NCI-H1694 (cell line): ENCODE results near the gene UGGT1.
"Not testable (repeated sequence)": the region's sequence is repeated elsewhere in the genome, so short reads cannot be mapped to it uniquely, and the experiment has no call there.

Source experiments
- DNase-seq: peaks from one replicate; lab custom pipeline; 2025; lab: John Stamatoyannopoulos, UW

The UGGT1 gene

DNA sequence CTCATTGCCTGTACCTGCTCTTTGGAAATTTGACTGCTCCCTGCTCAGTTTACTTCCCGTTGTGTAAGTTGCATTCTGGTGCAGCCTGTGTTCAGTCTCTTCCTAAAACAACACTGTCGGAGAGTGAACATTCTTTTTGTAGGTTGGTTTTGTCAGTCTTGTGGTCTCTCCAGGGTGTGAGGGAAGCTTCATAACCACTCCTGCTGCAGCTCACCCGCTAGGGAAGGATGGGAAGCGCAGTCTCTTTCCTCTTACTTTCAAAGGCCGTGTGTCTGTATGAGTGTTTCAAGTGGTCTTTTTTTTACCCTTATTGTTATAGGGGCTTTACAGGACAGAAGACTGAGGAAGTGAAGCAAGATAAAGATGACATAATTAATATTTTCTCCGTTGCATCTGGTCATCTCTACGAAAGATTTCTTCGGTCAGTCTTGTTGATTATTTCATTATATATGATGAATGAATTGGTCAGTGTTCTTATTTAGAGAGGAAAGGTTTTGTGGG lies 87.2 kb downstream of the UGGT1 start:
- no peak for DNase-seq

DNA sequence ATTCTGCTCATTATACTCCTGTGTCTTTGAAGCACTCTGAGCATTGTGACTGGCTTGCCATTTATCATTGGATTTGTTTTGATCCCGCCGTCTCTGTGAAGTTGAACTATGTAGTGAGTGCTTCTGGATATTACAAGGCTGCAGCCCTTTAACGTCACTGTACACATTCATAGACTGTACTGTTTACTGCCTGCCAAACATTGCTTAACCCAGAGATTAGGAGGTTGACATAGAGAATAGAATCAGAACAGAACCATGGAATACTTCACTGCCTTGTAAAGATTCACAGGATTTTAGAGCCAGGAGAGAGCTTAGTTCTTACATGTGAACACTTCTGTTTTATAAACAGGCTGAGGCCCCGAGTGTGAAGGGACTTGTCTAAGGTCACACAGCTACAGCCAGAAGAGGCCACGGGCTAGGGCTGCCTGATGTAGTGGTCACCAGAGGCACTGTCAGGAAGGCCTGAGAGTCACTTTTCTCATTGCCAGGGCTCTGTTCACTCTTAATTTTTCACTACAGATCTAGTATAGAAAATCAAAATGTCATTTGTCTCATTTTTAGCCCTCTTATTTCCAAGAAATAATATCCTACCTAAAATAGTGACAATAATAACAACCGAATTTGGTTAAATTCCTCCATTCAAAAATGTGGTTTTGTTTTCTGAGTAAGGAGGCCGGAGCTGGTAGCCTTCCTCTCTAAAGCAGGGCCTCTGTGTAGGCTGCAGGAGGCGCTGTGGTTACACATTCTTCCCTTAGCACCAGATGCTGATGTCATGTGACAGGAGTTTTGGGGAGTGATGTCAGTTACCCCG lies 87.9 kb downstream of the UGGT1 start:
- DNase-seq: peak; percentile 32

DNA sequence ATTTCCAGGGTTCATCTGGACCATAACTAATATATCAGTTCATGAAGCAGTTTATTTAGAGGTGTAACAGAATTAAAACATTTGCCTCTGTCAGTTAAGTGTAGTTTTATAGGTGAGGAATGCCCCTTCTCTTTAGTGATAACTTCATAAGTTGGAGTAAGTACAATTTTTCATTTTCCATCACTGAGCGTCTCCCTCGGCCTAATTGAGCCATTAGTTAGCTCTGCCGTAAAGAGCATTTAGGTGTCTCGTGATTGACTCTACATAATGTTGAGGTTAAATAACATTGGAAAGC lies 88.4 kb downstream of the UGGT1 start:
- DNase-seq: no peak

DNA sequence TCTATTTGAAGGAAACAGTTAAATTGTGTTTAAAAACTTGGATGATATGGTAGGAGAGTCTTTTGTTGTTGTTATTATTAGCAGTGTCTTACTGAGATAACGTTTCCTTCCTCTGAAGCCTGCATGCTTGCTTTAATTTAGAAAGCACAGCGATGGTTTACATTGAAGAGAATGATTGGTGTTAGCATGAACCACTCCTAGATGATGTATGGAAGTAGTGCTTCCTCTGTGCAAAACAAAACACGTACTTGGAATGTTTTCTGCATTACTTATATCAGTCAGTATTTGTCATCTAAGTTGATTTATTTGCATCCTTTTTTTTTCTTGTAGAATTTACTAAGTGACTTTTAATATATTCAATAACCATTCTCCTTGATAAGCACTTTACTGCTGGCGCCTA lies 89.0 kb downstream of the UGGT1 start:
- DNase-seq: no peak

DNA sequence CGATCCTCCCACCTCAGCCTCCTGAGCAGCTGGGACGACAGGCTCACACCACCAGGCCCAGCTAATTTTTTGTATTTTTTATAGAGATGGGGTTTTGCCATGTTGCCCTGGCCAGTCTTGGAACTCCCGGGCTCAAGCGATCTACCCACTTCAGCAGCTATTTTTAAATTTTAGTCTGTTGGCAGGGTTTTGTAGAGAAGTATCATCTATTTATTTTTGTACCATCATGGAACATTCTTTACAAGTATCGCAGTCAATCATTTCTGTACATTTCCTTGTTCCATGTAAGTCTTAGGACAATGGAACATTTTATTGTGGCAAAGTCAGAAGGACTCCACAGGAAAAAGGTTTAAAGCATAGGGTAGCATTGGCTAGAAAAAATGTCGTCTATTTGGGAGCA lies 94.6 kb downstream of the UGGT1 start:
- DNase-seq: no peak

DNA sequence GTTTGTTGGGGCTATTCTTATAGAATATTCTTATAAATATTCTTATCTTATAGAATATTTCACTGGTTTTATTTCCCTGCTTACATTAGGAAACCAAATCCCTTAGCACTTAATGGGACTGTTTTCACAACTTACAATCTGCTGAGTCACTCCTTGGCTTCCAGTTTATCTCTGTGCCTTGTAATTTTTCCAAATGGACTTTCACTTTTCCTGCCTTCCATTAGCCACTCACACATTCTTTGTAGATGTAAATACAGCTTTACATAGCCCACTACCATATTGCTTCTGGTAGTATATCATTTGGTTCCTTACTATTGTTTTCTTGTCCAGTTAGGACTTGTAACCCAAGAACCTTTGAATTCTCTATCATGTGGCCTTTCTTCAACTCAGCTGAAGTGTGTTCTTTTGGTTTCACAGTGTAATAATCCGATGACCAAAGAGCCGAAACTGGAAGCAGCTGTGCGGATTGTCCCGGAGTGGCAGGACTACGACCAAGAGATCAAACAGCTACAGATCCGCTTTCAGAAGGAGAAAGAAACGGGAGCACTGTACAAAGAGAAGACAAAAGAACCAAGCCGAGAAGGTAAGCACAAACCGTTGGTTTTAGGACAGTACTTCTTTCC lies 96.1 kb downstream of the UGGT1 start:
- no peak for DNase-seq

DNA sequence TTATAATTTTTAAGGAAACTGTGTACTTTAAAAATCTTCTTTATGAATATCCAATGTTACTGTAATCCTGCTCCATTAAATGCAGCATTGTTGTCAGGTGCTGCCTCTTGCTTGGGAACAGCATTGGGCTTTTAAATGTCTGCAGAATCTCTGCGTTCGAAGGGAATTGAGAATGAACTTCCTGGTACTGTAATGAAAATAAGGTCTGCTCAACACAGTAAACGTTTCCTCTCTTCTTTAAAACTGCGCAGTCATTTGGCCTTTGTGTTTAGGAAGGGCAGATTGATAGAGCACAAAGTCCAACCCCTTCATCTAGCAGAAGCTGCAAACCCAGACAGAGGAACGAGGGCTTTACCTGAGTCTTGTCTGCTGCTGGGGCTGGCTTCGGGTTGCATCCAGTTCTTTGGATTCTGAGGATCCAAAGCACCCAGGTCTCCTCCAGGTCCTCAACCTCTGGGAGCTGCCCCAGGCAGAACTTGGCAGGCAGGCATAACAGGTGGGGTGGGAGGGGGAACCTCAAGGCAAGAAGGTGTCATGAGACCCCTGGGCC lies 104.5 kb downstream of the UGGT1 start:
- no peak for DNase-seq

DNA sequence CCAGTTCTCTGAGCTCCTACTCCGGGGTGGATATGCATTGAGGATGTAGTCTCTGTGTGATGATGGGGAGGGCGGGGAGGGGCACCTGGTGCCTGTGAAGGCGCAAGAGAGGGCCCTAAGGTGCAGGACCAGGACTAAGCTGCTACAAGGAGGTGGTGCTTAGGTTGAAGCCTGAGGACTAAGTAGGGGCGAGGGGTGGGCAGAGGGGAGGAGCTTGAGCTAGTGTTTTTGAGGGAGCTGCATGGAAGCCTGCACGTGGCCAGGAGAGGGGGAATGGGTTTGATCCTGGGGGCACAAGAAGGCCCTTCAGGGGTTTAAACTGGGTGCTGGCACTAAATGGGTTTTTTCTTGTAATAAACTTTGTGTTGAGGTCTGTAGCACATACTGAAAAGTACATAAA lies 105.0 kb downstream of the UGGT1 start:
- no peak for DNase-seq

DNA sequence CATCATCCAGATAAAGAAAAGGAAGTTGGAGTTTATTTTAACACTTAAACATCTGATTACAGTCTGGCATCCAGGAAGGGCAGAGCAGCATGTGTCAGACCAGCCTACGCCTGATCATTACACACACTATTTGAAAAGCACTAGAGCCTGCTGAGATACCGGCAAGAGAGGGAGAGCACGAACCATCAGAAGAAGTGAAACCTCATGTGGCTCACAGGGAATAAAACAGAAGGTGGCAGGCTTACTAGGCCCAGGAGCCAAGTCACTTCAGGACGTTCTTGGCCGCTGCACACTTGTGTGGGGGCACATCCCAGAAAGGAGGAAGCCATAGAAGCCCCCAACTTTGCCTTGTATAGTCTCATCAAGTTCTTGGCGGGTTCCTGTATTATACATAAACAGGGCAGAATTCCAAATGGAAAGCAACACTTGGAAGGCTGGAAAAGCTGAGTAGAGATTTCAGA lies 105.5 kb downstream of the UGGT1 start:
- no peak for DNase-seq

DNA sequence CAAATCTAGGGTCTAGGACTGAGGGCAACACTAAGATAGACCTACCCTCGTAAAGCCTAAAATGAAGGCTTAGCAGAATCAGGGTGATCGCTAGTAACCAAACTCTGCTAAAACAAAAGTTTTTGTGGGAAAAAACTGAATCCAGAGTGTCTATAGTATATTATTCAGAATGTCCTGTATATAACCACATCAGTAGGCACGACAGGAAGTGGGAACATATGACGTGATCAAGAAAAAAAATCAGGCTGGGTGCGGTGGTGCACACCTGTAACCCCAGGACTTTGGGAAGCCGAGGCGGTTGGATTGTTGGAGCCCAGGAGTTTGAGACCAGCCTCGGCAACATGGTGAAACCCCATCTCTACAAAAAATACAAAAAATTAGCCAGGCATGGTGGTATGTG lies 106.1 kb downstream of the UGGT1 start:
- no peak for DNase-seq

DNA sequence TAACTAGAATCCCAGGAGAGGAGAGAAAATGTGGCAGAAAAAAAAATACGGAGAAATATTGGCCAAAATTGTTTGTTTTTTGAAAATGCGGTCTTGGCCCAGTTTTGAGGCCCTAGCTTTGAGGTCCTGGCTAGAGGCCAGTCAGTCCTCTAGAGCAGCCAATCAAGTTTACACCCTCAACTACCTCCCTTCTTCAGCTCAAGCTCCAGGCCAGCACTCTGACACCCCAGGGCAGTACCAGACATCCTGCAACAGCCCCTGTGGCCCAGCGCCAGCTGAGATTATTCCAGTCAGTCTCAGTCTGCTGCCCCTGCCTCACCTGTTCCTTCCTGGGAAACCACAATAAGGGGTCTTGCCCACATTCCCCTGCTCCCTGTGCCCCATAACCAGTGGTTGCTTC lies 107.7 kb downstream of the UGGT1 start:
- DNase-seq: no peak

DNA sequence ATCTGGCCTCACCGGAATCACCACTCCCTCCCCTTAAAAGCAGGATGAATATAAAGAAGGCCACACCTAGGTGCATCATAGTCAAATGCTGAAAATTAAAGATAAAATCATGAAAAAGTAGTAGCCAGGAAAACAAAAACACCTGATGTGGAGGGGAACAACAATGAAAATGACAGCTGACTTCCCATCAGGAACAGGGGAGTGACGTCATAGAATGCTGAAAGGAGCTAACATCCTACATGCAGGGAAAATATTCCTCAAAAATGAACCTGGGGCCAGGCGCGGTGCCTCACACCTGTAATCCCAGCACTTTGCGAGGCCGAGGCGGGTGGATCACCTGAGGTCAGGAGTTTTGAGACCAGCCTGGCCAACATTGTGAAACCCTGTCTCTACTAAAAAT lies 108.1 kb downstream of the UGGT1 start:
- DNase-seq: no peak

DNA sequence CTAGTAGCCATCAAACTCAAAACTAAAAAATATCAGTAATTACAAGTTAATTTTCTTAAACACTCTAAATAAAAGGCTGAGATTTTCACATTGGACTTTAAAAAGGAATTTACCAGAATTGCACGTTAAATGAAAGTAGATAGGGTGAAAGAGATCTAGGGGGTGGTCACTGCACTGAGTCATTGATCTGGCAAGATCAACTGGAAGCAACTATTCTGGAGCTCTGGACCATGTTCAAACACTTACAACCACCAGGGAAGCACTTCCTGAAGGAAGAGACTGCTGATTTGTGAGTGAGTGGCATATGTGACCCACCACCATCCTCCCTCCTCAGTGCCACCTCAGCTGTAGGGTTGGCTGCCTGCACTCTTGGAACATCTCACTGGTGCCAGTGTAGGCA lies 111.8 kb downstream of the UGGT1 start:
- no peak for DNase-seq

DNA sequence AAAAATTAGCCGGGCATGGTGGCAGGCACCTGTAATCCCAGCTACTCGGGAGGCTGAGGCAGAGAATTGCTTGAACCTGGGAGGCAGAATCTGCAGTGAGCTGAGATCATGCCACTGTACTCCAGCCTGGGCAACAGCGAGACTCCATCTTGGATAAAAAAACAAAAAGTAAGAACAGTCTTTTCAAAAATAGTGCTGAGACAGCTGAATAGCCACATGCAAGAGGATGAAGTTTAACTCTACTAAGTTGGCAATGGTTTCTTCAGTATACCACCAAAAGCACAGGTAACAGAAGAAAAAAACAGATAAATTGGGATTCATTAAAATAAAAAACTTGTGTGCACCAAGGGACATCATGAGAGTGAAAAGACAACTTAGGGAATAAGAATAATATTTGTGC lies 115.2 kb downstream of the UGGT1 start:
- DNase-seq: no peak

DNA sequence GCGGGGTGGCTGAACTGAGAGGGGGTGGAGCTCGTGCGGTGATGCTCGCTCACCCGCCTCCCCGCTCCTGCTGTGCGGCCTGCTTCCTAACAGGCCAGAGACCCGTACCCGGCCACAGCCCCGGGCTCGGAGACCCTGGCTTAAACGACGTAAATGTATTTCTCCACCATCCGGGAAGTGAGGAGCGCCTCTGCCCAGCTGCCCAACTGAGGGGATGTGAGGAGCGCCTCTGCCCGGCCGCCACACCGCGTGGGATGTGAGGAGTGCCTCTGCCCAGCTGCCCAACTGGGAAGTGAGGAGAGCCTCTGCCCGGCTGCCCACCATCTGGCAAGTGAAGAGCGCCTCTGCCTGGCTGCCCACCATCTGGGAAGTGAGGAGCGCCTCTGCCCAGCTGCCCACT lies 117.0 kb downstream of the UGGT1 start:
- no peak for DNase-seq

DNA sequence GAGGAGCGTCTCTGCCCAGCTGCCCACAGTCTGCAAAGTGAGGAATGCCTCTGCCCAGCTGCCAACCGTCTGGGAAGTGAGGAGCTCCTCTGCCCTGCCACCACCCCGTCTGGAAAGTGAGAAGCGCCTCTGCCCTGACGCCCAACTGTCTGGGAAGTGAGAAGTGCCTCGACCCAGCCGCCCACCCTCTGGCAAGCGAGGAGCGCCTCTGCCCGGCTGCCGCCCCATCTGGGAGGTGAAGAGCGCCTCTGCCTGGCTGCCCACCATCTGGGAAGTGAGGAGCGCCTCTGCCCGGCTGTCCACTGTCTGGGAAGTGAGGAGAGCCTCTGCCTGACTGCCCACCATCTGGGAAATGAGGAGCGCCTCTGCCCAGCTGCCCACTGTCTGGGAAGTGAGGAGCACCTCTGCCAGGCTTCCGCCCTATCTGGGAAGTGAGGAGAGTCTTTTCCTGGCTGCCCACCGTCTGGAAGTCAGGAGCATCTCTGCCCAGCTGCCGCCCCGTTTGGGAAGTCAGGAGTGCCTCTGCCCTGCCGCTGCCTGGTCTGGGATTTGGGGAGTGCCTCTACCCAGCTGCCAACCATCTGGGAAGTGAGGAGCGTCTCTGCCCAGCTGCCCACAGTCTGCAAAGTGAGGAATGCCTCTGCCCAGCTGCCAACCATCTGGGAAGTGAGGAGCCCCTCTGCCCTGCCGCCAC lies 117.8 kb downstream of the UGGT1 start:
- not testable (repeated sequence) for DNase-seq

DNA sequence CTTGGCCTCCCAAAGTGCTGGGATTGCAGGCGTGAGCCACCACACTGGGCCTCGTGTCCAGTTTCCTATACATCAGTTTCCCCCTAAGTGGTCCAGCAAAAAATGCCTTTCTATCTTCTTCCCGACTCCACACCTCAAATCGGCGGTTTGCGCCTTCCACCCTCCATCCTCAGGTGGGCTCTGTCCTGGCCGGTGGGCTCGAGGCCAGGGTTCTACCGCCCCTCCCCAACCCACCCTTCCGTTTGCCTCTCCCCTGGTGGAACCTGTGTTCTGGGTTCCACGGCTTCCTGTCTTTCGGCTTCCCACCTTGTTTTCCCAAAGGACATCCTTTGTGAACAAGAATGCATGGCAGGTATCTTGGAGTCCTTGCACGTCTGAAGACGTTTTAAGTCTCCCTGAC lies 123.3 kb downstream of the UGGT1 start:
- DNase-seq: no peak

DNA sequence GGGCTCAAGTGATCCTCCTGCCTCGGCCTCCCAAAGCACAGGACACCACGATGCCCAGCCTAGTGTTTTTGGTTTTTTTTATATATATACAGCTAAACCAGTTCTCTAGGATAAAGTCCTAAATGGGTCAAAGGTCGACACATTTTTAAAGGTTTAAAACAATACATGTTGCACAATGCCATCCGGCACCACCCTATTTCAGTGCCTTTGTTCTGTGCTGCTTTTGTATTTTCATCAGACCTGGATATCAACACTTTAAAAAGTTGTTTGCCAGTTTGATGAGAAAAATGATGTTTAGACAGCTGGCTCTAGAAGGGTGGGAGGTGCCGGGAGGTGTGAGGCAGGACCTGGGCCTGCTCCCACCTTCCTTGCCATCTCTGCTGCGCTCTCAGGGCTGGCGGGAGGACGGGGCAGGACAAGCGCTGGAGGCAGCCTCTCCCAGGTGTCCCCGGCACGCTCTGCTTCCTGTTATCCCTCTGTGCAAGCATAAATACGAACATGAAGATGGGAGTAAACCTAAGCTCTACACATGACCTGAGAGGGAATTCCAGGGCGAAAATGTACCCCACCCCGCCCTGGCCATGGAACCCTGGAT lies 124.0 kb downstream of the UGGT1 start:
- no peak for DNase-seq

DNA sequence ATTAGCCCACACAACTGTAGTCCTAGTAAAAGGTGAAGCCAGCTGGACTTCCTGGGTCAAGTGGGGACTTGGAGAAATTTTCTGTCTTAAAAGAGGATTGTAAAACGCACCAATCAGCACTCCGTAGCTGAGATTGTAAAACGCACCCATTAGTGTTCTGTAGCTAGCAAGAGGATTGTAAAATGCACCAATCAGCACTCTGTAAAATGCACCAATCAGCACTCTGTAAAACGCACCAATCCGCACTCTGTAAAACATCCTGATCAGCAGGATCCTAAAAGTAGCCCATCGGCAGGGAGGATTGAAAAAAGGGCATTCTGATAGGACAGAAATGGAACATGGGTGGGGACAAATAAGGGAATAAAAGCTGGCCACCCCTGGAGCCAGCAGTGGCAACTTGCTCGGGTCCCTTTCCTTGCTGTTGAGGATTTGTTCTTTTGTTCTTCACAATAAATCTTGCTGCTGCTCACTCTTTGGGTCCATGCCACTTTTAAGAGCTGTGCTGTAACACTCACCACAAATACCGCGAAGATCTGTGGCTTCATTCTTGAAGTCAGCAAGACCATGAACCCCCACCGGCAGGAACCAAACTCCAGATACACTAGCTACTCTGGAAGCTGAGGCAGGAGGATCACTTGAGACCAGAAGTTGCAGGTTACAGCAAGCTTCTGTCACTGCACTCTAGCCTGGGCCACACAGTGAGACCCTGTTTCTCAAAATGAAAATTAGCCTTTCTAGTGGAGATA lies 125.1 kb downstream of the UGGT1 start:
- no peak for DNase-seq

DNA sequence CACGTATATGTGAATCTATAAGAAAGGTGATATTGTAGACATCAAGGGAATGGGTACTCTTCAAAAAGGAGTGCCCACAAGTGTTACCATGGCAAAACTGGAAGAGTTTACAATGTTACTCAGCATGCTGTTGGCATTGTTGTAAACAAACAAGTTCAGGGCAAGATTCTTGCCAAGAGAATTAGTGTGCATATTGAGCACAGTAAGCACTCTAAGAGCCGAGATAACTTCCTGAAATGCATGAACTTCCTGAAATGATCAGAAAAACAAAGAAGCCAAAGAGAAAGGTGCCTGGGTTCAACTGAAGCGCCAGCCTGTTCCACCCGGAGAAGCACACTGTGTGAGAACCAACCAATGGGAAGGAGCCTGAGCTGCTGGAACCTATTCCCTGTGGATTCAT lies 126.7 kb downstream of the UGGT1 start:
- no peak for DNase-seq

DNA sequence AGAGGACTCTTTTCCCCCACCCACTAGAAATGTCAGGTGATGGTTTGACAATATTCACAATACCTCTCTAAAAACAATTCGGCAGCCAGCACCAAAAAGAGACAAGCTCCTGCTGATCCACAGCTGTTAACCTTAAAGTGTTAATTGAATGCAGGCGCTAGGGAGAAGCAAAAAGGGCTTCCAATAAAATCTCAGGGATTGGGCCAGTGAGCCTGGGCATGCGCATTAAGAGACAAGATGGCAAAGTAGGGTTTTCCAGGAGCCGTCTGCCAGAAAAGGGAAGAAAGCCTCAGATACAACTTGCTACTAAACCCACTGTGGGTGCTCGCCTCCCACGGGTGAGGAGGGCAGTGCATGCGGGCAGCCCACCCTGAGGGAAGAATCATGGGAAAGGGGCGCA lies 128.9 kb downstream of the UGGT1 start:
- no peak for DNase-seq

DNA sequence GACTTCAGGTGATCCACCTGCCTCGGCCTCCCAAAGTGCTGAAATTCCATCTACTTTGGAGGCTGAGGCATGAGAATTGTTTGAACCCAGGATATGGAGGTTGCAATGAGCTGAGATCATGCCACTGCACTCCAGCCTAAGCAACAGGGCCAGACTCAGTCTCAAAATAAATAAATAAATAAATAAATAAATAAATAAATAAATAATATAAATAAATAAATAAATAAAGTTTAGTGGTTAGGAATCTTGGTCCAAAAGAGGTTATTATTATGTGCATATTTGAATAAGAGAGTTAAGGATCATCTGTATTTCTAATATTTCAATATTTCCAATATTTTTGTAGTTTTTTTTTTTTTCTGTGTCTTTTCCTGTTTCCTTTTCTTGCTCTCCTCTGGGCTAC lies 136.9 kb downstream of the UGGT1 start:
- no peak for DNase-seq
